ENCODE data around the gene TUBA3D.

DNA sequence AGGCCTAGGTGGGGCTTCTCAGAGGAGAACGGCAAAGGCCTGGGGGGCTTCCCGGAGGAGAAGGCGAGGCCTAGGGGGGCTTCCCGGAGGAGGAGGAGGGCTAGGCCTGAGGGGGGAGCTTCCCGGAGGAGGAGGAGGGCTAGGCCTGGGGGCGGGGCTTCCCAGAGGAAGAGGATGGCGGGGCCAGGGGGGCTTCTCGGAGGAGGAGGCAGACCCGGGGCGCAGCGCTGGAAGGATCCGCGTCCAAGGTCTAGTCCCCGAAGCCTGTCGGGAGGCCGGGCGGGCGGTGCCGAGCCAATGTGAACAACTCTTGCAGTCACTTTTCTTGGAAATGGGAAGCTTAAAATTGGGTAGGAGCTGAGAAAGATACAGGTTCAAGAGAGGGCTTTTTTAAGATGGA lies 30.0 kb upstream of the TUBA3D start:
- TF ChIP-seq GATA2 (IDR thresholded peaks at IDR 0.05; ENCODE audit: low read depth, low read length) (no peak), GATA3 (IDR thresholded peaks at IDR 0.05; ENCODE audit: low read depth, low read length) (no peak)
